Activated T-cell treated with anti-CD3 and anti-CD28 coated beads, Interleukin-2, amount 50 U/mL, for 1 hour (primary cell): Measurements from ENCODE around the gene METTL17.
"Not testable (repeated sequence)": the region's sequence is repeated elsewhere in the genome, so short reads cannot be mapped to it uniquely, and the experiment has no call there.

ENCODE experiments used
- DNase-seq: peaks from one replicate; pipeline ENCODE4 v3.0.0-alpha.2; 2020

METTL17 gene

GRCh38 chr14:20989787-20990600 lies at the start of gene METTL17:
TSS of gene METTL17 (plus strand) at chr14:20989980. CDS start at chr14:20990003, 23 bp downstream.
- DNase-seq, result peak; percentile 81

- not testable (repeated sequence) for DNase-seq
Observed at GRCh38 chr14:20945146-20945545, 44.6 kb upstream of the METTL17 start.

GRCh38 chr14:20946707-20947106 lies 43.1 kb upstream of the METTL17 start:
- not testable (repeated sequence) for DNase-seq

GRCh38 chr14:20954736-20955537 lies 34.8 kb upstream of the METTL17 start, which contains the start of gene RNASE2:
TSS of gene RNASE2 (plus strand) at chr14:20955487. CDS start at chr14:20955772, 285 bp downstream.
- not testable (repeated sequence) for DNase-seq

GRCh38 chr14:20955538-20955873 lies 34.3 kb upstream of the METTL17 start:
- DNase-seq, result not testable (repeated sequence)

GRCh38 chr14:20956376-20956976 lies 33.3 kb upstream of the METTL17 start:
- DNase-seq, result no peak

- DNase-seq, result not testable (repeated sequence)
Observed at GRCh38 chr14:20958946-20959345, 30.8 kb upstream of the METTL17 start.

- no peak for DNase-seq
Observed at GRCh38 chr14:20969336-20969735, 20.4 kb upstream of the METTL17 start.

GRCh38 chr14:20970647-20970982 lies 19.2 kb upstream of the METTL17 start:
- DNase-seq, result no peak

- DNase-seq, result peak; percentile 82
Observed at GRCh38 chr14:20970983-20971704, 18.6 kb upstream of the METTL17 start.

GRCh38 chr14:20971705-20972021 lies 18.1 kb upstream of the METTL17 start:
- DNase-seq, result no peak

- DNase-seq, result no peak
Observed at GRCh38 chr14:20973501-20973900, 16.3 kb upstream of the METTL17 start.

GRCh38 chr14:20976291-20976690 lies 13.5 kb upstream of the METTL17 start:
- DNase-seq, result no peak

- DNase-seq, result no peak
Observed at GRCh38 chr14:20978687-20979086, 11.1 kb upstream of the METTL17 start.

GRCh38 chr14:20980906-20981305 lies 8.9 kb upstream of the METTL17 start:
- no peak for DNase-seq

- no peak for DNase-seq
Observed at GRCh38 chr14:20982646-20983369, 7.0 kb upstream of the METTL17 start.

GRCh38 chr14:20985650-20986049 lies 4.1 kb upstream of the METTL17 start:
- not testable (repeated sequence) for DNase-seq

GRCh38 chr14:20986811-20987210 lies 3.0 kb upstream of the METTL17 start:
- DNase-seq, result no peak

- DNase-seq, result no peak
Observed at GRCh38 chr14:20988717-20989470, 886 bp upstream of the METTL17 start.

GRCh38 chr14:20989471-20989786 lies 351 bp upstream of the METTL17 start:
- no peak for DNase-seq

- DNase-seq, result no peak
Observed at GRCh38 chr14:20996521-20996920, 6.7 kb downstream of the METTL17 start.

- no peak for DNase-seq
Observed at GRCh38 chr14:20997115-20997514, 7.3 kb downstream of the METTL17 start.
